Body of pancreas (tissue), 4 donors: Measurements from ENCODE around the gene GALR1.

Experiments used
- POLR2A ChIP-seq, 3 donors: fragments of 450-650 bp; IDR thresholded peaks; one replicate each; pipeline ENCODE4 v1.6.1; 2016; ENCODE audit warnings: antibody characterized with exemption in 3 of 3, mild to moderate bottlenecking in 2 of 3
- TF ChIP-seq, protein P1 (sequence below), 7 experiments: fragments of 450-650 bp in 4 of 7; fragments of 200-600 bp in 3 of 7; sonication (generic) in 3 of 7; IDR thresholded peaks; one replicate each; pipeline ENCODE4 v1.5.1; 2016 to 2019; ENCODE audit warnings: antibody characterized with exemption in 7 of 7

DNA sequence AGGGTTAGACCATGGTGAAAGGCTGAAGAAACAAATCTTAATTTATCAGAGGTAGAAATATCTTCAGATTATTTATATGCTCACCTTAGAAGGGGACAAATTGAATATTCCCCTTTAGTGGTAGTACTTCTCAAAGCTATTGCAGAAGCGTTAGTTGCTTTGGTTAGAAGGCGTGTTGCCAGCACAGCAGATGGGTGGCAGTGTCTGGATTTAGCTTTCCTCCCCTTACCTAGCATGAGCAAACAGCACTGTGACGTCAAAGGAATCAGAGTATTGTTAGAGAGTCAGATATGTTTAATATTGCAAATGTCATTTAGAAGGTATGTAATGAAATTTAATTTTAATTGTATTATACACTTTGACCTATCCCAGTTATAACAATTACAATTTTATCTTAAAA is 27.2 kb upstream of the GALR1 start:
- TF ChIP-seq, protein P1, sequence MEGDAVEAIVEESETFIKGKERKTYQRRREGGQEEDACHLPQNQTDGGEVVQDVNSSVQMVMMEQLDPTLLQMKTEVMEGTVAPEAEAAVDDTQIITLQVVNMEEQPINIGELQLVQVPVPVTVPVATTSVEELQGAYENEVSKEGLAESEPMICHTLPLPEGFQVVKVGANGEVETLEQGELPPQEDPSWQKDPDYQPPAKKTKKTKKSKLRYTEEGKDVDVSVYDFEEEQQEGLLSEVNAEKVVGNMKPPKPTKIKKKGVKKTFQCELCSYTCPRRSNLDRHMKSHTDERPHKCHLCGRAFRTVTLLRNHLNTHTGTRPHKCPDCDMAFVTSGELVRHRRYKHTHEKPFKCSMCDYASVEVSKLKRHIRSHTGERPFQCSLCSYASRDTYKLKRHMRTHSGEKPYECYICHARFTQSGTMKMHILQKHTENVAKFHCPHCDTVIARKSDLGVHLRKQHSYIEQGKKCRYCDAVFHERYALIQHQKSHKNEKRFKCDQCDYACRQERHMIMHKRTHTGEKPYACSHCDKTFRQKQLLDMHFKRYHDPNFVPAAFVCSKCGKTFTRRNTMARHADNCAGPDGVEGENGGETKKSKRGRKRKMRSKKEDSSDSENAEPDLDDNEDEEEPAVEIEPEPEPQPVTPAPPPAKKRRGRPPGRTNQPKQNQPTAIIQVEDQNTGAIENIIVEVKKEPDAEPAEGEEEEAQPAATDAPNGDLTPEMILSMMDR (IDR thresholded peaks at IDR 0.05) = no peak
- no peak for TF ChIP-seq POLR2A (IDR thresholded peaks at IDR 0.05)
